ENCODE results near the gene LIN7B. TPM values are rescaled to one million over a fixed set of nuclear protein-coding genes. Genes with fewer than 3 reads are reported as not detected.

The LIN7B gene
- total RNA-seq, 4 donors from 2014 or later, result 6.5 to 19.8 (median 13.2) TPM

DNA sequence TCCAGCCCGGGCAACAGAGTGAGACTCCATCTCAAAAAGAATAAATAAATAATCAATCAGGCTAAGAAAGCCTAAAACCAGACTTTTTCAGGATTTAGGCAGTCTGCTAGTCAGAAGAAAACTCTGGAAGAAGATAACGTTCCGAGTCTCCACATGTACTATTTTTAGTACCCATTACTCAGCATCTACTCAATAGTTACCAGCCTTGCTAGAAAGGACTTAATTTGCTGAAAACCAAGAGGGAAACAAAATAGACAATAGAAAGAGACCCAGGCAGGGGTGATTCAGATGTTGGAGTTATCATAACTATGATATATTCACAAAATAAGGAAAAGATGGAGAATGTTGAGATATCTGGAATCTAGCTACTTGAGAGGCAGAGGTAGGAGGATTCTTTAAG, 3.6 kb upstream of the LIN7B start:
- Histone ChIP-seq H3K4me3 (no peak overlapping the region), H3K36me3 (peaks cover 0 to 38% of the 10 kb centered on the region in 2 donors), H3K27me3 (no peaks in the 10 kb centered on the region), H3K4me1 (peaks cover 0 to 44% (median 3%) of the 10 kb centered on the region in 3 donors), H3K27ac (peak overlapping the region in 1 of 4 donors; percentile 15), H3K9me3 (no peaks in the 10 kb centered on the region)
- no peak for ATAC-seq
- TF ChIP-seq EP300 (IDR thresholded peaks at IDR 0.05) (no peak), POLR2A (IDR thresholded peaks at IDR 0.05) (no peak), POLR2AphosphoS5 (IDR thresholded peaks at IDR 0.05) (no peak)
- TF ChIP-seq, protein P1, sequence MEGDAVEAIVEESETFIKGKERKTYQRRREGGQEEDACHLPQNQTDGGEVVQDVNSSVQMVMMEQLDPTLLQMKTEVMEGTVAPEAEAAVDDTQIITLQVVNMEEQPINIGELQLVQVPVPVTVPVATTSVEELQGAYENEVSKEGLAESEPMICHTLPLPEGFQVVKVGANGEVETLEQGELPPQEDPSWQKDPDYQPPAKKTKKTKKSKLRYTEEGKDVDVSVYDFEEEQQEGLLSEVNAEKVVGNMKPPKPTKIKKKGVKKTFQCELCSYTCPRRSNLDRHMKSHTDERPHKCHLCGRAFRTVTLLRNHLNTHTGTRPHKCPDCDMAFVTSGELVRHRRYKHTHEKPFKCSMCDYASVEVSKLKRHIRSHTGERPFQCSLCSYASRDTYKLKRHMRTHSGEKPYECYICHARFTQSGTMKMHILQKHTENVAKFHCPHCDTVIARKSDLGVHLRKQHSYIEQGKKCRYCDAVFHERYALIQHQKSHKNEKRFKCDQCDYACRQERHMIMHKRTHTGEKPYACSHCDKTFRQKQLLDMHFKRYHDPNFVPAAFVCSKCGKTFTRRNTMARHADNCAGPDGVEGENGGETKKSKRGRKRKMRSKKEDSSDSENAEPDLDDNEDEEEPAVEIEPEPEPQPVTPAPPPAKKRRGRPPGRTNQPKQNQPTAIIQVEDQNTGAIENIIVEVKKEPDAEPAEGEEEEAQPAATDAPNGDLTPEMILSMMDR (IDR thresholded peaks at IDR 0.05), result no peak
- WGBS, 2 donors (ENCODE audit: low coverage in 1 of 2), result 6 to 24% methylated on average over 3 of the region's 3 CpGs

DNA sequence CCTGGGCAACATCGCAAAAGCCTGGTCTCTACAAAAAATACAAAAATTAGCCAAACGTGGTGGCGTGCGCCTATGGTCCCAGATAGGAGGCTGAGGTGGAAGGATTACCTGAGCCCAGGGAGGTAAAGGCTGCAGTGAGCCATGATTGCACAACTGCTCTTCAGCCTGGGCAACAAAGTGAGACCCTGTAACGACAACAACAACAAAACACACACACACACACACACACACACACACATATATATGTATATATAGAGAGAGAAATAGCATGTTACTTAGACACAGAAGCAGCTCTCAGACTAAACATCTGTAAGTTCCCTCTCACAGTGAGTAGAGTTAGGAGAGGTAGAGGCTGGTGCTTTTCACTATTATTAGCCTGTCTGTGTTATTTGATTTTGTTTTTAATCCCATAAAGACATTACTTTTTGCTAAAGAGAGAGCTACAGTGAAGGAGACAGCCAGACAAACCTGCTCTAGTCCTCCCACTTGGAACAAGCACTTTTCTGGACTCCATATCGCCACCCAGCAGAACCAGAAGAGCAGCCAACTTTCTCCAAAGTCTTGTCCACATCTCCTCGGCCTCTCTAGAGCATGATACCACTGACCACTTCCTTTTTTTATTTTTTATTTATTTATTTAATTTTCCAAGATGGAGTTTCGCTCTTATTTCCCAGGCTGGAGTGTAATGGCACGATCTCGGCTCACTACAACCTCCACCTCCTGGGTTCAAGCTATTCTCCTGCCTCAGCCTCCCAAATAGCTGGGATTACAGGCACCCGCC, 2.8 kb upstream of the LIN7B start:
- TF ChIP-seq, protein P1 (IDR thresholded peaks at IDR 0.05), result no peak
- TF ChIP-seq POLR2A (IDR thresholded peaks at IDR 0.05) (no peak), EP300 (IDR thresholded peaks at IDR 0.05) (no peak)
- Histone ChIP-seq H3K4me1 (peaks cover 0 to 44% (median 3%) of the 10 kb centered on the region in 3 donors), H3K9me3 (no peaks in the 10 kb centered on the region), H3K27me3 (no peaks in the 10 kb centered on the region), H3K36me3 (peaks cover 0 to 30% of the 10 kb centered on the region in 2 donors), H3K4me3 (no peak overlapping the region), H3K27ac (peak overlapping the region in 1 of 4 donors; percentile 15)
- WGBS, 2 donors (ENCODE audit: low coverage in 1 of 2), result 74 to 75% methylated on average over 7 to 8 of the region's 11 CpGs
- ATAC-seq, result no peak

DNA sequence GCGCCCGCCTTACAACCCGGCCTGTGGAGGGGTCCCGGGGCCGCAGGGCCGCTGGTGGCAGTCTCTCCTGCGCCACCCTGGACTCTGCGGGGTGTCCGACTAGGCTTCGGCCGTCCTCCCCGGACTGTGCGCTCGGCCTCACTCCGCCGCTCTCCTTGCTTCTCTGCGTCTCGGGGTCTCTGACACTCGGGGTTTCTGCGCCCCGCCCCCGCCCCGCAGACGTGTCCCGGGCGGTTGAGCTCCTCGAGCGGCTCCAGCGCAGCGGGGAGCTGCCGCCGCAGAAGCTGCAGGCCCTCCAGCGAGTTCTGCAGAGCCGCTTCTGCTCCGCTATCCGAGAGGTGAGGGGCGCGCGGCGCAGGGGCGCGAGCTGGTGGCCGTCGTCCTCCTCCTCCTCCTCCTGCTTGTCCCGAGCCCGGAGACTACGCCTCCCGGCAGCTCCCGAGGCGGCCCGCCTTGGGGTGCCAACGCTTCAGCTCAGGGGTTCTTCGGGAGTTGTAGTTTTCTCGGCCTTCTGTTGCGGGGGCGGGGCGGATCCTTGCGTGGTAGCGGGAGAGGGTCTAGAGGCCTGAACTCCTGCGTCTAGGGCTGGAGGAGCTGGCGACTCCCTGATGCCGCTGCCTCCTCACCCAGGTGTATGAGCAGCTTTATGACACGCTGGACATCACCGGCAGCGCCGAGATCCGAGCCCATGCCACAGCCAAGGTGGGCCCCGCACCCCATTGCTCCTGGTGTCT, 627 bp downstream of the LIN7B start:
- Histone ChIP-seq H3K36me3 (no peaks in the 10 kb centered on the region), H3K9me3 (no peaks in the 10 kb centered on the region), H3K4me3 (peak overlapping the region; percentile 54 to 94), H3K27ac (peak overlapping the region; percentile 35 to 90 (median 88)), H3K4me1 (peaks cover 4 to 69% (median 16%) of the 10 kb centered on the region in 3 donors), H3K27me3 (no peaks in the 10 kb centered on the region)
- 46 to 100% methylated on average over 1 to 9 of the region's 68 CpGs for WGBS, 2 donors (ENCODE audit: low coverage in 1 of 2)
- ATAC-seq, result no peak
- TF ChIP-seq POLR2AphosphoS5 (IDR thresholded peaks at IDR 0.05) (no peak), POLR2A (IDR thresholded peaks at IDR 0.05) (peak in 1 of 2 donors; percentile 13)

DNA sequence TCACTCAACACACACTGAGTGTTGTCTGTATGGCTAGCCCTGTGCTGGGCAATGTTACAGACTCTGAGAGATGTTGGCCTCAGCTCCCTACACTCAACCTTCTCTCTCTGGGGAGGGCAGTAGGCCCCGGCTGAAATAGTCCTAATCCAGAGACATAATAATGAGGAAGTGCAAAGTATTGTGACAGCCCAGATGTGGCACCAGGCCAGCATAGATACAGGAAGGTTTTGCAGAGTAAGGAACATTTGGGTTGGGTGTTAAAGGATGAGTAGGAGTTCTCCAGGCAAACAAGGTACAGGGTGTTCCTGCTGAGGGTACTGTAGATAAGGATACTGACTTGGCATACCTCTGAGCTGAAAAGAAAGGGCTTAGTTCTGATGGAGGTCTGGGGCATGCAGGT, 2.4 kb downstream of the LIN7B start:
- Histone ChIP-seq H3K27me3 (no peaks in the 10 kb centered on the region), H3K4me3 (no peak overlapping the region), H3K27ac (no peak overlapping the region), H3K4me1 (peaks cover 4 to 63% (median 23%) of the 10 kb centered on the region in 3 donors), H3K9me3 (no peaks in the 10 kb centered on the region), H3K36me3 (no peaks in the 10 kb centered on the region)
- no peak for ATAC-seq
- TF ChIP-seq, protein P1 (IDR thresholded peaks at IDR 0.05), result no peak
- TF ChIP-seq EP300 (IDR thresholded peaks at IDR 0.05), result no peak
- TF ChIP-seq POLR2AphosphoS5 (IDR thresholded peaks at IDR 0.05), result no peak
- TF ChIP-seq POLR2A (IDR thresholded peaks at IDR 0.05), result no peak
- WGBS, 2 donors (ENCODE audit: low coverage in 1 of 2), result 63% methylated on average over 1 of the region's 1 CpG; no CpG with 5 or more reads in 1 of the 2 donors

DNA sequence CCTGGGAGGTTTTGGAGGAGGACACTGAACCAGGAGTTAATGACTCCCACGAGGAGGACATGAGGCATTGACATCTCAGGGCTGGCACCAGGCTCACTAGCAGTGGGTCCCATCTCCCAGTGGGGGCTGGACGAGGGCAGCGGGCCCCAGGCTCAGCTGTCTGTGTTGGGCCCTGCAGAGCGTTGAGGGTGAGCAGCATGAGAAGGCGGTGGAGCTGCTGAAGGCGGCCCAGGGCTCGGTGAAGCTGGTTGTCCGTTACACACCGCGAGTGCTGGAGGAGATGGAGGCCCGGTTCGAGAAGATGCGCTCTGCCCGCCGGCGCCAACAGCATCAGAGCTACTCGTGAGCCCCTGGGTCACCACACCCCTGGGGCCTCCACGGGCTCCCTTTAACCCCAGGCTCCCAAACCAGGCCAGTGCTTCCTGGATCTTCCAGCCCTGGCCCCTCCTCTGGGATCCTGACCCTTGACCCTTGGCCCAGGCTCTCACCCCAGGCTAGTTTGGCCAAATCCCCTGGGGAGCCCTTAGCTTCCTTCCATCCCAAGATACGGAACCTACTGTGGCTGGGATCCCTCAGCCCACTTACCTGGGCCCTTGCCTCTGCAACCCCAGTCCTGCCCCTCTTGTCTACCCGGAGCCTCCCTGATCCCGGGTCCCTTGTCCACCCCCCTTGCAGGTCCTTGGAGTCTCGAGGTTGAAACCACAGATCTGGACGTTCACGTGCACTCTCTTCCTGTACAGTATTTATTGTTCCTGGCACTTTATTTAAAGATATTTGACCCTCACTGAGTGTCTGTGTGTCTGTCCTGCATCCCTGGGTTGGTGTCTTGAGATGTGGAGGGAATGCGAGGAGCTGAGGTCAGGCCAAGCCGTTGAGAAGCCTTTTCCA, 3.8 kb downstream of the LIN7B start:
- peak overlapping the region; percentile 51 to 75 for H3K4me3 ChIP-seq
- 26 to 60% methylated on average over 1 to 8 of the region's 26 CpGs for WGBS, 2 donors (ENCODE audit: low coverage in 1 of 2)
- no peaks in the 10 kb centered on the region for H3K36me3 ChIP-seq
- H3K27ac ChIP-seq, result peak overlapping the region; percentile 73 to 99 (median 95)
- no peaks in the 10 kb centered on the region for H3K27me3 ChIP-seq
- no peaks in the 10 kb centered on the region for H3K9me3 ChIP-seq
- TF ChIP-seq POLR2A (IDR thresholded peaks at IDR 0.05) (no peak), POLR2AphosphoS5 (IDR thresholded peaks at IDR 0.05) (no peak), EP300 (IDR thresholded peaks at IDR 0.05) (no peak)
- TF ChIP-seq, protein P1 (IDR thresholded peaks at IDR 0.05), result no peak
- ATAC-seq, result no peak
- H3K4me1 ChIP-seq, result peaks cover 4 to 56% (median 23%) of the 10 kb centered on the region in 3 donors

All from gastroesophageal sphincter (tissue), 4 donors.